NB4 (cell line): ENCODE data around the gene NSMCE1.

Experiments used
- DNase-seq: peaks from one replicate; pipeline ENCODE4 v3.0.0; 2010; ENCODE audit warnings: low read depth
- H3K4me3 ChIP-seq: one replicate; pipeline ENCODE4 v1.5.1; 2011; ENCODE audit warnings: mild to moderate bottlenecking, low read depth, low read length, moderate library complexity
- CTCF ChIP-seq: IDR thresholded peaks from one replicate; pipeline ENCODE4 v1.5.1; 2012; ENCODE audit warnings: low read depth, low read length
- MAX ChIP-seq: IDR thresholded peaks from 2 replicates; pipeline ENCODE4 v1.6.1; 2011; ENCODE audit warnings: low read depth, low read length
- MYC ChIP-seq: IDR thresholded peaks from 2 replicates; pipeline ENCODE4 v1.6.1; 2011; ENCODE audit warnings: low read depth, low read length
- POLR2A ChIP-seq: IDR thresholded peaks from 2 replicates; pipeline ENCODE4 v1.6.1; 2011; ENCODE audit warnings: mild to moderate bottlenecking; ENCODE audit not compliant: insufficient read length; ENCODE audit errors: extremely low read depth

The NSMCE1 gene

GRCh38 chr16:27303256-27304100 lies 34.9 kb upstream of the NSMCE1 start:
- no peak overlapping the region for H3K4me3 ChIP-seq
- DNase-seq, result no peak
- no peak for TF ChIP-seq MYC
- TF ChIP-seq POLR2A, result no peak

- no peak overlapping the region for H3K4me3 ChIP-seq
- no peak for DNase-seq
- TF ChIP-seq CTCF (no peak), POLR2A (no peak), MAX (no peak), MYC (no peak)
These were observed 33.6 kb upstream of the NSMCE1 start for GRCh38 chr16:27302126-27302525.

- no peak overlapping the region for H3K4me3 ChIP-seq
- no peak for DNase-seq
- TF ChIP-seq MYC, result no peak
These were observed 32.8 kb upstream of the NSMCE1 start for GRCh38 chr16:27301236-27301861.

- H3K4me3 ChIP-seq, result no peak overlapping the region
- no peak for TF ChIP-seq MYC
- TF ChIP-seq MAX, result no peak
- no peak for TF ChIP-seq POLR2A
- no peak for TF ChIP-seq CTCF
- no peak for DNase-seq
These were observed 29.6 kb upstream of the NSMCE1 start for GRCh38 chr16:27298132-27298531.

GRCh38 chr16:27293343-27293742 lies 24.8 kb upstream of the NSMCE1 start:
- no peak overlapping the region for H3K4me3 ChIP-seq
- no peak for DNase-seq
- no peak for TF ChIP-seq MYC
- no peak for TF ChIP-seq MAX
- no peak for TF ChIP-seq POLR2A
- no peak for TF ChIP-seq CTCF

GRCh38 chr16:27291722-27292240 lies 23.2 kb upstream of the NSMCE1 start:
- DNase-seq, result no peak
- TF ChIP-seq MYC (no peak), POLR2A (no peak), CTCF (no peak), MAX (no peak)
- H3K4me3 ChIP-seq, result no peak overlapping the region
